ENCODE data around the gene METTL4. TPM values are rescaled to one million over a fixed set of nuclear protein-coding genes. Genes with fewer than 3 reads are reported as not detected.

Gene METTL4
- total and polyA plus RNA-seq, 2 of the 8 experiments (the other 6 are each of a cell fraction or from before 2014, with no cell fraction given) = 8.5 to 11.5 TPM

DNA sequence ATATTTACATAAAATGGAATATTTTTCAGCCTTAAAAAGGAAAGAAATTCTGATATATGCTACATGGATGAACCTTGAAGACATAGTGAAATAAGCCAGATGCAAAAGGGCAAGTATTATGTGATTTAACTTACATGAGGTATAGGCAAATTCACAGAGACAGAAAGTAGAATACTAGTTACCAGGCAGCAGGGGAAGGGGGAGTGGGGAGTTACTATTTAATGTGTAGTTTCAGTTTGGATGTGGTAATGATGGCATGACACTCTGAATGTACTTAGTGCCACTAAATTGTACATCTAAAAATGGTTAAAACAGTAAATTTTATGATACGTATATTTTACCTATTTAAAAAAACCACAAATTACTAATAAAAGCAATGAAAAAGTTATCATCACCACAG, 12.1 kb downstream of the METTL4 start:
- no peak overlapping the region for H3K4ac ChIP-seq (replicated peaks; ENCODE audit: insufficient read length, low read depth, low read length)
- WGBS, 2 experiments (ENCODE audit: extremely low coverage in 1 of 2, insufficient coverage in 1 of 2, insufficient read length in 1 of 2, insufficient replicate concordance in 2 of 2, low coverage in 1 of 2, low lambda C conversion rate in 2 of 2, missing lambda C conversion rate in 1 of 2) = 96% methylated on average over 1 of the region's 1 CpG; no CpG with 5 or more reads in 1 of the 2 experiments
- no peaks in the 10 kb centered on the region for H3K27me3 ChIP-seq (replicated peaks in 1 of 4; ENCODE audit: control insufficient read depth in 3 of 4, extremely low read depth in 1 of 4, insufficient read depth in 3 of 4, low read length in 3 of 4)
- no peak overlapping the region for H3K4me3 ChIP-seq (ENCODE audit: extremely low read depth in 1 of 4, insufficient read depth in 2 of 4, low read depth in 3 of 4, low read length in 4 of 4)
- H3K27ac ChIP-seq (ENCODE audit: low read depth, low read length) = no peak overlapping the region
- no peaks in the 10 kb centered on the region for H3K23me2 ChIP-seq (ENCODE audit: low read depth, low read length)
- no peak overlapping the region for H3K14ac ChIP-seq (ENCODE audit: insufficient read length)
- H3K36me3 ChIP-seq (ENCODE audit: control insufficient read depth in 2 of 4, insufficient read depth in 4 of 4, low read length in 3 of 4) = peaks cover 0 to 3% (median 0%) of the 10 kb centered on the region in 4 experiments; a peak in 2 of 8 replicates
- no peak overlapping the region for H4K8ac ChIP-seq (ENCODE audit: extremely low read depth, insufficient read depth, low read length)
- H4K20me1 ChIP-seq (replicated peaks in 1 of 2; ENCODE audit: control insufficient read depth in 1 of 2, insufficient read depth in 2 of 2, low read length in 2 of 2) = no peaks in the 10 kb centered on the region
- no peak overlapping the region for H2BK20ac ChIP-seq (ENCODE audit: low read length)
- H3K79me1 ChIP-seq (ENCODE audit: low read depth, low read length) = no peaks in the 10 kb centered on the region
- H2AFZ ChIP-seq (ENCODE audit: low read length) = no peak overlapping the region
- CTCF ChIA-PET (ENCODE audit: partially characterized antibody) = no interaction called here
- no peak overlapping the region for H3K4me2 ChIP-seq (ENCODE audit: insufficient read depth in 1 of 2, low read depth in 2 of 2, low read length in 2 of 2)
- H3K56ac ChIP-seq (replicated peaks; ENCODE audit: insufficient read length, low read depth, low read length) = no peak overlapping the region
- no peak overlapping the region for H3K18ac ChIP-seq (ENCODE audit: extremely low read depth, low read length)
- H4K91ac ChIP-seq (replicated peaks; ENCODE audit: insufficient read length, low read length) = no peak overlapping the region
- no peak overlapping the region for H2AK5ac ChIP-seq (ENCODE audit: low read depth, low read length)
- no peak overlapping the region for H3K9ac ChIP-seq (replicated peaks in 1 of 4; ENCODE audit: extremely low read depth in 1 of 4, low read depth in 3 of 4, low read length in 3 of 4)
- no peak for TF ChIP-seq SP1 (IDR thresholded peaks at IDR 0.05; ENCODE audit: low read depth, low read length)
- no peak for TF ChIP-seq SUZ12 (IDR thresholded peaks at IDR 0.05; ENCODE audit: low read length)
- H3K79me2 ChIP-seq (ENCODE audit: control insufficient read depth in 1 of 2, insufficient read depth in 2 of 2, low read length in 2 of 2) = no peaks in the 10 kb centered on the region
- POLR2A ChIA-PET (ENCODE audit: partially characterized antibody) = no interaction called here
- no peaks in the 10 kb centered on the region for H3K9me3 ChIP-seq (ENCODE audit: insufficient read depth in 2 of 2, low read depth in 1 of 2, low read length in 1 of 2)
- no peak overlapping the region for H2BK5ac ChIP-seq (ENCODE audit: low read depth, low read length)
- H2BK12ac ChIP-seq (ENCODE audit: low read depth, low read length) = no peak overlapping the region
- H2BK15ac ChIP-seq (ENCODE audit: low read length) = no peak overlapping the region
- DNase-seq (ENCODE audit: low read depth in 1 of 2, low spot score in 2 of 2) (no peak), FAIRE-seq (no peak)
- no peak overlapping the region for H3K23ac ChIP-seq (ENCODE audit: insufficient read length)
- no peaks in the 10 kb centered on the region for H3K4me1 ChIP-seq (replicated peaks in 1 of 4; ENCODE audit: control insufficient read depth in 3 of 4, insufficient read depth in 4 of 4, low read length in 3 of 4)
- H2BK120ac ChIP-seq (replicated peaks; ENCODE audit: low read depth, low read length) = no peak overlapping the region
- H4K5ac ChIP-seq (ENCODE audit: insufficient read length, low read depth, low read length) = no peak overlapping the region

Measured in H1 (cell line).